ENCODE results near the gene DBH. TPM values are rescaled to one million over a fixed set of nuclear protein-coding genes. Genes with fewer than 3 reads are reported as not detected.

Gene DBH
- total and polyA plus RNA-seq, 10 of the 15 experiments (the other 5 are each of a cell fraction or from before 2014, with no cell fraction given) = not detected

- H3K4me2 ChIP-seq (ENCODE audit: control insufficient read depth, insufficient read depth) = no peak overlapping the region
- no peak for FAIRE-seq
- in situ Hi-C loops (cut with MboI) = no loop called here
- no peaks in the 10 kb centered on the region for H3K4me1 ChIP-seq (ENCODE audit: control insufficient read depth, insufficient read depth, low read length)
- intact Hi-C loops (cut with micrococcal nuclease; ENCODE audit: unreplicated experiment) = no loop called here
- ATAC-seq = no peak
- no TSS peak for BruUV-seq (replicated peaks)
- no peaks in the 10 kb centered on the region for H3K36me3 ChIP-seq (ENCODE audit: control insufficient read depth in 2 of 2, insufficient read depth in 2 of 2, low read length in 1 of 2)
- ChIA-PET SMC1A (ENCODE audit: uncharacterized antibody, unreplicated experiment) (no interaction called here), CTCF (no interaction called here), POLR2A (no interaction called here), RAD21 (ENCODE audit: unreplicated experiment) (no interaction called here)
- no peaks in the 10 kb centered on the region for H3K9me3 ChIP-seq (replicated peaks; ENCODE audit: control insufficient read depth, insufficient read depth, low read length)
- no peak for TF ChIP-seq NR2F1 (conservative IDR thresholded peaks at IDR 0.05)
- no peak for TF ChIP-seq SKIL (IDR thresholded peaks at IDR 0.05; ENCODE audit: low read depth, poor library complexity, severe bottlenecking)
- TF ChIP-seq CEBPB (IDR thresholded peaks at IDR 0.05; ENCODE audit: borderline replicate concordance in 1 of 2, low read depth in 2 of 2, low read length in 2 of 2) = no peak
- no peak for TF ChIP-seq POLR2AphosphoS5 (IDR thresholded peaks at IDR 0.05; ENCODE audit: low read length)
- no peak for TF ChIP-seq CREB1 (IDR thresholded peaks at IDR 0.05; ENCODE audit: low read depth)
- no peak for TF ChIP-seq TCF12 (IDR thresholded peaks at IDR 0.05; ENCODE audit: low read depth, low read length)
- no peak for TF ChIP-seq CHD4 (IDR thresholded peaks at IDR 0.05)
- TF ChIP-seq RELB (IDR thresholded peaks at IDR 0.05; ENCODE audit: low read depth) = no peak
- no peak for TF ChIP-seq STAT3 (IDR thresholded peaks at IDR 0.05; ENCODE audit: low read depth, low read length)
- no peak for TF ChIP-seq EZH2 (IDR thresholded peaks at IDR 0.05; ENCODE audit: borderline replicate concordance, control insufficient read depth, low read depth, low read length)
- TF ChIP-seq RELA (IDR thresholded peaks at IDR 0.05; ENCODE audit: borderline replicate concordance, partially characterized antibody) = no peak
- TF ChIP-seq MLLT1 (IDR thresholded peaks at IDR 0.05) = no peak
- no peak for TF ChIP-seq NRF1 (conservative IDR thresholded peaks at IDR 0.05; ENCODE audit: low read depth, low read length)
- TF ChIP-seq ZZZ3 (IDR thresholded peaks at IDR 0.05; ENCODE audit: control insufficient read depth, insufficient read length, low read depth) = no peak
- no peak for TF ChIP-seq RB1 (IDR thresholded peaks at IDR 0.05; ENCODE audit: borderline replicate concordance)
- 15% methylated on average over 10 of the region's 10 CpGs for WGBS (ENCODE audit: insufficient coverage, insufficient replicate concordance, low lambda C conversion rate, missing lambda C conversion rate)
- H2AFZ ChIP-seq (ENCODE audit: control insufficient read depth, low read depth, low read length) = no peak overlapping the region
- H3K4me3 ChIP-seq = no peak overlapping the region
- no peaks in the 10 kb centered on the region for H4K20me1 ChIP-seq (ENCODE audit: control insufficient read depth, insufficient read depth)
- no peak overlapping the region for H3K27ac ChIP-seq (ENCODE audit: control insufficient read depth, insufficient read depth)
- DNase-seq (ENCODE audit: low read depth, low spot score) = no peak
- H3K9ac ChIP-seq (ENCODE audit: control insufficient read depth, insufficient read depth, low read length) = no peak overlapping the region
- peaks cover 0 to 4% of the 10 kb centered on the region in 2 experiments; a peak in 2 of 4 replicates for H3K27me3 ChIP-seq (replicated peaks in 1 of 2; ENCODE audit: control insufficient read depth in 2 of 2, insufficient read depth in 2 of 2, low read length in 1 of 2)
- H3K79me2 ChIP-seq (ENCODE audit: control insufficient read depth, insufficient read depth, low read length) = no peaks in the 10 kb centered on the region
Observed at GRCh38 chr9:133689151-133689763, 53.1 kb downstream of the DBH start.
